K562 (cell line): ENCODE results near the gene ZNF284. TPM values are rescaled to one million over a fixed set of nuclear protein-coding genes. Genes with fewer than 3 reads are reported as not detected.

Experiments used
- ATAC-seq: fragments of 200-7000 bp; cut with Tn5 transposase; 3 replicates; pipeline ENCODE4 v1.9.1; 2020; ENCODE audit warnings: moderate library complexity
- BruUV-seq: library from RNA; stranded (reverse); fragments of 400-500 nt; replicated peaks from 2 replicates; lab custom pipeline; 2021; lab: Mats Ljungman, UMichigan
- CTCF ChIA-PET: fragments of 300-600 bp; formaldehyde crosslinking; extraction: SDS; loops from one replicate; lab custom pipeline; 2021; ENCODE audit warnings: low intra/inter-chr PET ratio; lab: Yijun Ruan, JAX
- POLR2A ChIA-PET: fragments of 300-600, 350-650 bp; sonication (Branson Sonifier 250); formaldehyde crosslinking; extraction: SDS; loops from one replicate; lab custom pipeline; 2021; ENCODE audit warnings: antibody characterized with exemption, inconsistent platforms; lab: Yijun Ruan, JAX
- DNase-seq, 4 experiments: peaks; one replicate each; pipeline versions ENCODE4 v3.0.0 to v3.0.0-alpha.2; 2011 to 2018; ENCODE audit warnings: low spot score in 3 of 4, mixed read lengths in 3 of 4; ENCODE audit errors: extremely low read depth in 1 of 4
- FAIRE-seq: peaks from 2 replicates; lab custom pipeline; 2011; peaks lifted over from hg19 to GRCh38; lab: Jason Lieb, UNC
- H2AFZ ChIP-seq: 2 replicates; pipeline ENCODE4 v1.6.0; 2011; ENCODE audit warnings: low read depth, low read length, control low read depth, inconsistent platforms
- H3K27ac ChIP-seq: fragments of 200-600 bp; 3 replicates; pipeline ENCODE4 v1.8.0; 2011; ENCODE audit warnings: low read depth, mild to moderate bottlenecking, control low read depth, inconsistent platforms, low read length, moderate library complexity, mixed read lengths; ENCODE audit errors: extremely low read depth
- H3K27me3 ChIP-seq, 2 experiments: fragments of 300-600 bp in 1 of 2; 2 replicates in 1 of 2; 3 replicates in 1 of 2; pipeline versions ENCODE4 v1.6.0 to v1.8.0; 2011; ENCODE audit warnings: inconsistent platforms in 2 of 2, low read length in 2 of 2, mild to moderate bottlenecking in 1 of 2, mixed read lengths in 1 of 2, moderate library complexity in 1 of 2; ENCODE audit not compliant: control insufficient read depth in 2 of 2, insufficient read depth in 2 of 2
- H3K36me3 ChIP-seq: fragments of 300-600 bp; 3 replicates; pipeline ENCODE4 v1.8.0; 2011; ENCODE audit warnings: mild to moderate bottlenecking, low read length, inconsistent platforms; ENCODE audit not compliant: control insufficient read depth, insufficient read depth
- H3K4me1 ChIP-seq, 2 experiments: fragments of 200-600 bp in 1 of 2; replicated peaks in 1 of 2; 2 replicates in 1 of 2; 3 replicates in 1 of 2; pipeline versions ENCODE4 v1.5.1 to v1.8.0; 2011; ENCODE audit warnings: inconsistent platforms in 2 of 2, low read length in 2 of 2, mild to moderate bottlenecking in 1 of 2, mixed read lengths in 1 of 2, moderate library complexity in 1 of 2; ENCODE audit not compliant: control insufficient read depth in 2 of 2, insufficient read depth in 2 of 2
- H3K4me2 ChIP-seq: 2 replicates; pipeline ENCODE4 v1.6.1; 2011; ENCODE audit warnings: low read length, control low read depth, inconsistent platforms, mixed read lengths; ENCODE audit not compliant: insufficient read depth
- H3K4me3 ChIP-seq: fragments of 200-600 bp; sonication (generic), shearing (Covaris generic); 2 replicates; pipeline ENCODE4 v1.5.1; 2016; ENCODE audit warnings: control low read depth, inconsistent platforms
- H3K79me2 ChIP-seq: fragments of 200-600 bp; 3 replicates; pipeline ENCODE4 v1.8.0; 2011; ENCODE audit warnings: low read length, inconsistent platforms; ENCODE audit not compliant: control insufficient read depth, insufficient read depth
- H3K9ac ChIP-seq, 2 experiments: 2 replicates each; pipeline versions ENCODE4 v1.6.0 to v1.6.1; 2011; ENCODE audit warnings: low read depth in 2 of 2, low read length in 2 of 2, control low read depth in 1 of 2, inconsistent platforms in 1 of 2, mild to moderate bottlenecking in 1 of 2, mixed read lengths in 1 of 2; ENCODE audit not compliant: insufficient read depth in 1 of 2
- H3K9me1 ChIP-seq: one replicate; pipeline ENCODE4 v1.6.0; 2011; ENCODE audit warnings: inconsistent platforms, mild to moderate bottlenecking, low read length, moderate library complexity; ENCODE audit not compliant: control insufficient read depth, insufficient read depth
- H3K9me3 ChIP-seq: replicated peaks from 2 replicates; pipeline ENCODE4 v1.5.1; 2011; ENCODE audit warnings: low read depth, low read length, inconsistent platforms; ENCODE audit not compliant: control insufficient read depth, insufficient read depth
- H4K20me1 ChIP-seq: replicated peaks from 2 replicates; pipeline ENCODE4 v1.6.1; 2011; ENCODE audit warnings: low read length, inconsistent platforms, mixed read lengths; ENCODE audit not compliant: control insufficient read depth, insufficient read depth
- ERF ChIP-seq: fragments of 450-650 bp; formaldehyde crosslinking; IDR thresholded peaks from 2 replicates; pipeline ENCODE4 v1.4.0; 2020; ENCODE audit warnings: mild to moderate bottlenecking, mixed read lengths
- JUND ChIP-seq, 2 experiments: IDR thresholded peaks; 2 replicates in 1 of 2; 3 replicates in 1 of 2; pipeline ENCODE4 v1.6.1; 2011; ENCODE audit warnings: borderline replicate concordance in 2 of 2, low read depth in 2 of 2, low read length in 2 of 2, improper control_type of control experiment in 1 of 2, missing biosample characterization in 1 of 2, missing genetic modification characterization in 1 of 2, missing genetic modification reagents in 1 of 2
- LARP7 ChIP-seq: fragments of 450-650 bp; IDR thresholded peaks from 2 replicates; pipeline ENCODE4 v1.6.1; 2016
- MTA2 ChIP-seq: fragments of 450-650 bp; IDR thresholded peaks from 2 replicates; pipeline ENCODE4 v1.6.1; 2016; ENCODE audit warnings: low read depth
- NCOA1 ChIP-seq: fragments of 450-650 bp; IDR thresholded peaks from 2 replicates; pipeline ENCODE4 v1.6.1; 2016; ENCODE audit warnings: low read depth
- NCOA4 ChIP-seq: fragments of 450-650 bp; IDR thresholded peaks from 2 replicates; pipeline ENCODE4 v1.6.1; 2018; ENCODE audit warnings: mild to moderate bottlenecking; ENCODE audit not compliant: partially characterized antibody
- PBX2 ChIP-seq, 2 experiments: IDR thresholded peaks in 1 of 2; conservative IDR thresholded peaks in 1 of 2; 2 replicates each; pipeline ENCODE4 v1.6.1; 2016; ENCODE audit warnings: low read depth in 2 of 2, mild to moderate bottlenecking in 1 of 2, missing compliant biosample characterization in 1 of 2, missing genetic modification characterization in 1 of 2, moderate library complexity in 1 of 2
- PHB2 ChIP-seq: fragments of 450-650 bp; IDR thresholded peaks from 2 replicates; pipeline ENCODE4 v1.6.1; 2017; ENCODE audit warnings: low read depth
- POLR2G ChIP-seq: fragments of 200-400 bp; formaldehyde crosslinking; IDR thresholded peaks from 2 replicates; pipeline ENCODE4 v1.6.1; 2017; ENCODE audit warnings: low read depth, mild to moderate bottlenecking, antibody characterized with exemption, low read length, moderate library complexity
- SP2 ChIP-seq: IDR thresholded peaks from 2 replicates; pipeline ENCODE4 v1.6.1; 2011; ENCODE audit warnings: mild to moderate bottlenecking, low read depth, low read length, moderate library complexity; ENCODE audit not compliant: poor library complexity, severe bottlenecking; ENCODE audit errors: extremely low read depth
- YY1 ChIP-seq, 3 experiments: IDR thresholded peaks; 2 replicates each; pipeline ENCODE4 v1.6.1; 2011; ENCODE audit warnings: low read length in 2 of 3, mild to moderate bottlenecking in 2 of 3, moderate library complexity in 2 of 3, borderline replicate concordance in 1 of 3, control low read depth in 1 of 3, low read depth in 1 of 3; ENCODE audit not compliant: insufficient read depth in 3 of 3, insufficient replicate concordance in 2 of 3, control insufficient read depth in 1 of 3, insufficient read length in 1 of 3; ENCODE audit errors: extremely low read depth in 1 of 3
- ZBTB5 ChIP-seq: fragments of 450-650 bp; IDR thresholded peaks from 2 replicates; pipeline ENCODE4 v1.6.1; 2017; ENCODE audit warnings: antibody characterized with exemption
- ZNF232 ChIP-seq: sonication (generic); formaldehyde crosslinking; IDR thresholded peaks from 2 replicates; pipeline ENCODE4 v1.8.0; 2022; ENCODE audit warnings: mild to moderate bottlenecking, missing genetic modification reagents
- ZNF551 ChIP-seq: fragments of 250-450 bp; sonication (Bioruptor Pico); IDR thresholded peaks from 2 replicates; pipeline ENCODE4 v1.5.0; 2021; ENCODE audit warnings: mild to moderate bottlenecking, moderate library complexity
- WGBS: fragments of 100-300 bp; shearing (Covaris generic); methylation state at CpG from one replicate; pipeline ENCODE4 v1.1.6; 2016; ENCODE audit warnings: low coverage, mixed read lengths; ENCODE audit not compliant: insufficient coverage; ENCODE audit errors: missing lambda C conversion rate; 5-methylcytosine and 5-hydroxymethylcytosine counted together
- in situ Hi-C: fragments of 300-500 bp; cut with MboI; formaldehyde crosslinking; loops from 4 replicates; pipeline ENCODE4 v1.15.0; 2018; ENCODE audit warnings: inconsistent platforms, mixed read lengths
- intact Hi-C: fragments of 100-400 bp; cut with micrococcal nuclease; formaldehyde crosslinking; loops from 2 replicates; pipeline ENCODE4 v1.14.2; 2022
- polyA plus RNA-seq, 8 experiments: library from polyadenylated mRNA; depleted of rRNA in 4 of 8; stranded (reverse) in 5 of 8; unstranded in 3 of 8; fragments of >200 nt; fragmentation: Nextera tagmentation in 2 of 8; fragmentation: Illumina TruSeq in 1 of 8; extraction: Ambion mirVana in 2 of 8; extraction: Trizol in 1 of 8; gene quantifications; 2 replicates each; pipeline versions ENCODE4 v1.2.1 to v1.2.3, GENCODE V29; 2011 to 2014; ENCODE audit warnings: inconsistent platforms in 1 of 8, missing spikeins in 1 of 8
- total RNA-seq, 7 experiments: library from RNA; depleted of rRNA in 6 of 7; stranded (reverse); fragments of >200 nt in 6 of 7; fragmentation: Illumina TruSeq in 2 of 7; extraction: Trizol in 2 of 7; gene quantifications; 2 replicates each; pipeline versions ENCODE4 v1.2.1 to v1.2.3, GENCODE V29; 2011 to 2021; ENCODE audit warnings: low replicate concordance in 1 of 7

Gene ZNF284
- total and polyA plus RNA-seq, 9 of the 15 experiments (the other 6 are each of a cell fraction or from before 2014, with no cell fraction given), result 0.07 to 0.24 (median 0.20) TPM

GRCh38 chr19:44111910-44112463, 40.0 kb downstream of the ZNF284 start:
- H2AFZ ChIP-seq, result no peak overlapping the region; the same call in 1 of the 2 replicates
- BruUV-seq, result TSS peak; percentile 81
- TF ChIP-seq SP2 (peak; percentile 5), MTA2 (no peak), POLR2G (no peak), ZBTB5 (no peak), NCOA1 (no peak), NCOA4 (no peak), PBX2 (CRISPR knock-in tag; IDR thresholded peaks at IDR 0.05; ENCODE audit: low read depth) (no peak), PBX2 (tag; conservative IDR thresholded peaks at IDR 0.05; ENCODE audit: low read depth) (no peak), ERF (no peak), ZNF551 (no peak), LARP7 (no peak), ZNF232 (CRISPR knock-in tag) (no peak), JUND (IDR thresholded peaks at IDR 0.05; ENCODE audit: borderline replicate concordance, low read depth, low read length) (no peak), JUND (tag; IDR thresholded peaks at IDR 0.05; ENCODE audit: borderline replicate concordance, low read depth, low read length) (no peak), PHB2 (no peak), YY1 (IDR thresholded peaks at IDR 0.05; ENCODE audit: borderline replicate concordance in 1 of 3, control insufficient read depth in 1 of 3, extremely low read depth in 1 of 3, insufficient read depth in 3 of 3, insufficient read length in 1 of 3, insufficient replicate concordance in 2 of 3, low read depth in 1 of 3, low read length in 2 of 3) (peak in 1 of 3 experiments; percentile 27)

More at GRCh38 chr19:44111910-44112463, 40.0 kb downstream of the ZNF284 start:
- in situ Hi-C loops, result no loop called here
- Histone ChIP-seq H3K9me1 (no peaks in the 10 kb centered on the region), H4K20me1 (no peaks in the 10 kb centered on the region), H3K4me1 (no peaks in the 10 kb centered on the region; a peak in 2 of 5 replicates), H3K9me3 (peaks cover 11% of the 10 kb centered on the region), H3K36me3 (0 out of 3 replicates have a peak, but pooled peaks cover under 1% of the 10 kb centered on the region), H3K4me3 (no peak overlapping the region), H3K79me2 (0 out of 3 replicates have a peak, but pooled peaks cover 2% of the 10 kb centered on the region), H3K27me3 (no peaks in the 10 kb centered on the region), H3K4me2 (peak overlapping the region; percentile 7), H3K9ac (no peak overlapping the region), H3K27ac (no peak overlapping the region)
- DNase-seq (peak in 2 of 4 experiments; percentile 8 to 18), ATAC-seq (no peak), FAIRE-seq (no peak)
- 65% methylated on average over 15 of the region's 17 CpGs for WGBS
- ChIA-PET POLR2A (no interaction called here), CTCF (no interaction called here)
- intact Hi-C loops, result loop anchor here (10.0 kb wide), 1 partner anchor 107 kb away; the partner anchor contains the start of gene ZNF230
